HepG2 (cell line): ENCODE data around the gene BNIP1. TPM values are rescaled to one million over a fixed set of nuclear protein-coding genes. Genes with fewer than 3 reads are reported as not detected.

Experiments used
- ATAC-seq: fragments of 200-7000 bp; cut with Tn5 transposase; 3 replicates; pipeline ENCODE4 v1.9.1; 2020; ENCODE audit warnings: mild to moderate bottlenecking, moderate library complexity
- BruUV-seq: library from RNA; stranded (reverse); fragments of 400-500 nt; replicated peaks from 2 replicates; lab custom pipeline; 2021; lab: Mats Ljungman, UMichigan
- CTCF ChIA-PET: fragments of 300-600 bp; formaldehyde crosslinking; extraction: SDS; loops from one replicate; lab custom pipeline; 2021; ENCODE audit warnings: low total read pairs, inconsistent platforms, low intra/inter-chr PET ratio; lab: Yijun Ruan, JAX
- POLR2A ChIA-PET: fragments of 350-600 bp; sonication (Branson Sonifier 250); formaldehyde crosslinking; loops from one replicate; lab custom pipeline; 2020; ENCODE audit warnings: antibody characterized with exemption, inconsistent platforms; lab: Yijun Ruan, JAX
- DNase-seq: peaks from one replicate; pipeline ENCODE4 v3.0.0-alpha.2; 2015; ENCODE audit warnings: low spot score
- FAIRE-seq: peaks from 3 replicates; lab custom pipeline; 2011; peaks lifted over from hg19 to GRCh38; lab: Jason Lieb, UNC
- H2AFZ ChIP-seq: one replicate; pipeline ENCODE4 v1.6.1; 2011; ENCODE audit warnings: low read length, inconsistent platforms
- H3K27ac ChIP-seq: fragments of 300-600 bp; 3 replicates; pipeline ENCODE4 v1.8.0; 2011; ENCODE audit warnings: mixed run types, mild to moderate bottlenecking, mixed read lengths, low read length, inconsistent platforms; ENCODE audit not compliant: insufficient read depth; ENCODE audit errors: extremely low read length
- H3K27me3 ChIP-seq, 2 experiments: fragments of 200-600 bp in 1 of 2; 2 replicates in 1 of 2; 3 replicates in 1 of 2; pipeline versions ENCODE4 v1.6.0 to v1.8.0; 2011; ENCODE audit warnings: low read length in 2 of 2, mild to moderate bottlenecking in 2 of 2, moderate library complexity in 2 of 2, inconsistent platforms in 1 of 2; ENCODE audit not compliant: insufficient read depth in 2 of 2, control insufficient read depth in 1 of 2
- H3K36me3 ChIP-seq, 2 experiments: fragments of 200-600 bp in 1 of 2; replicated peaks in 1 of 2; 2 replicates in 1 of 2; 3 replicates in 1 of 2; pipeline versions ENCODE4 v1.5.1 to v1.8.0; 2011; ENCODE audit warnings: low read length in 2 of 2, inconsistent platforms in 1 of 2; ENCODE audit not compliant: insufficient read depth in 2 of 2, control insufficient read depth in 1 of 2
- H3K4me1 ChIP-seq: 2 replicates; pipeline ENCODE4 v1.5.1; 2012; ENCODE audit warnings: low read length, inconsistent platforms; ENCODE audit not compliant: insufficient read depth
- H3K4me2 ChIP-seq: 2 replicates; pipeline ENCODE4 v1.6.0; 2011; ENCODE audit warnings: low read depth, low read length, inconsistent platforms
- H3K4me3 ChIP-seq, 3 experiments: fragments of 200-600 bp in 1 of 3; sonication (generic), shearing (Covaris generic) in 1 of 3; replicated peaks in 1 of 3; 2 replicates each; pipeline ENCODE4 v1.5.1; 2011 to 2016; ENCODE audit warnings: low read length in 3 of 3, inconsistent platforms in 2 of 3, low read depth in 2 of 3, mild to moderate bottlenecking in 2 of 3, control low read depth in 1 of 3, mixed read lengths in 1 of 3; ENCODE audit not compliant: insufficient read depth in 1 of 3
- H3K79me2 ChIP-seq: one replicate; pipeline ENCODE4 v1.6.1; 2011; ENCODE audit warnings: low read length, inconsistent platforms; ENCODE audit not compliant: insufficient read depth
- H3K9ac ChIP-seq: 2 replicates; pipeline ENCODE4 v1.6.0; 2011; ENCODE audit warnings: mild to moderate bottlenecking, low read depth, low read length, inconsistent platforms; ENCODE audit not compliant: insufficient read depth
- H3K9me3 ChIP-seq: 2 replicates; pipeline ENCODE4 v1.5.1; 2012; ENCODE audit warnings: mild to moderate bottlenecking, low read length
- H4K20me1 ChIP-seq: 2 replicates; pipeline ENCODE4 v1.6.0; 2011; ENCODE audit warnings: inconsistent platforms, mild to moderate bottlenecking, low read length, moderate library complexity; ENCODE audit not compliant: insufficient read depth
- ARNT2 ChIP-seq: sonication (generic); formaldehyde crosslinking; IDR thresholded peaks from 2 replicates; pipeline ENCODE4 v1.8.0; 2022; ENCODE audit warnings: mild to moderate bottlenecking, low read depth, missing genetic modification reagents, moderate library complexity
- CHCHD3 ChIP-seq: sonication (generic); formaldehyde crosslinking; IDR thresholded peaks from 2 replicates; pipeline ENCODE4 v1.8.0; 2022; ENCODE audit warnings: mild to moderate bottlenecking, missing genetic modification reagents, moderate library complexity
- CREBL2 ChIP-seq: sonication (generic); formaldehyde crosslinking; IDR thresholded peaks from 2 replicates; pipeline ENCODE4 v1.8.1; 2023; ENCODE audit warnings: missing genetic modification reagents, mild to moderate bottlenecking, borderline replicate concordance
- NFIC ChIP-seq: IDR thresholded peaks from 2 replicates; pipeline ENCODE4 v1.6.1; 2012; ENCODE audit warnings: mild to moderate bottlenecking, low read length, inconsistent platforms
- RORA ChIP-seq: sonication (generic); formaldehyde crosslinking; IDR thresholded peaks from 2 replicates; pipeline ENCODE4 v1.5.0; 2020; ENCODE audit warnings: mild to moderate bottlenecking, missing genetic modification reagents, moderate library complexity
- THAP11 ChIP-seq: IDR thresholded peaks from 2 replicates; pipeline ENCODE4 v1.6.1; 2016; ENCODE audit warnings: missing biosample characterization, missing genetic modification reagents
- ZBTB38 ChIP-seq: sonication (generic); formaldehyde crosslinking; IDR thresholded peaks from 2 replicates; pipeline ENCODE4 v1.5.1; 2020; ENCODE audit warnings: mild to moderate bottlenecking, missing genetic modification reagents
- ZBTB43 ChIP-seq: sonication (generic); formaldehyde crosslinking; conservative IDR thresholded peaks from 2 replicates; pipeline ENCODE4 v1.4.0; 2020; ENCODE audit warnings: missing genetic modification reagents
- ZMYM2 ChIP-seq: sonication (generic); formaldehyde crosslinking; IDR thresholded peaks from 2 replicates; pipeline ENCODE4 v1.8.0; 2022; ENCODE audit warnings: mild to moderate bottlenecking, missing genetic modification reagents
- ZNF224 ChIP-seq: sonication (generic); formaldehyde crosslinking; IDR thresholded peaks from 2 replicates; pipeline ENCODE4 v1.5.0; 2020; ENCODE audit warnings: mild to moderate bottlenecking, missing genetic modification reagents
- ZNF232 ChIP-seq: sonication (generic); formaldehyde crosslinking; IDR thresholded peaks from 2 replicates; pipeline ENCODE4 v1.4.0; 2020; ENCODE audit warnings: missing genetic modification reagents, borderline replicate concordance
- ZNF282 ChIP-seq: fragments of 450-650 bp; IDR thresholded peaks from 2 replicates; pipeline ENCODE4 v1.6.1; 2018; ENCODE audit not compliant: partially characterized antibody
- ZNF337 ChIP-seq: sonication (generic); formaldehyde crosslinking; IDR thresholded peaks from 2 replicates; pipeline ENCODE4 v1.5.1; 2020; ENCODE audit warnings: missing genetic modification reagents, low read depth, mild to moderate bottlenecking, borderline replicate concordance
- ZNF362 ChIP-seq: sonication (generic); formaldehyde crosslinking; IDR thresholded peaks from 2 replicates; pipeline ENCODE4 v1.4.0; 2020; ENCODE audit warnings: missing genetic modification reagents, mild to moderate bottlenecking, borderline replicate concordance
- ZNF557 ChIP-seq: sonication (generic); formaldehyde crosslinking; IDR thresholded peaks from 2 replicates; pipeline ENCODE4 v1.4.0; 2020; ENCODE audit warnings: missing genetic modification reagents
- ZNF597 ChIP-seq: sonication (generic); formaldehyde crosslinking; IDR thresholded peaks from 2 replicates; pipeline ENCODE4 v1.5.0; 2020; ENCODE audit warnings: missing genetic modification reagents
- ZNF598 ChIP-seq: sonication (generic); formaldehyde crosslinking; IDR thresholded peaks from 2 replicates; pipeline ENCODE4 v1.5.1; 2020; ENCODE audit warnings: mild to moderate bottlenecking, missing genetic modification reagents, borderline replicate concordance
- ZNF773 ChIP-seq: sonication (generic); formaldehyde crosslinking; IDR thresholded peaks from 2 replicates; pipeline ENCODE4 v1.4.0; 2020; ENCODE audit warnings: missing genetic modification reagents, borderline replicate concordance
- ZNF784 ChIP-seq: sonication (generic); formaldehyde crosslinking; IDR thresholded peaks from 2 replicates; pipeline ENCODE4 v1.5.1; 2020; ENCODE audit warnings: missing genetic modification reagents, mild to moderate bottlenecking, borderline replicate concordance
- WGBS: methylation state at CpG from one replicate; pipeline ENCODE4 v1.1.6; 2017; ENCODE audit warnings: low lambda C conversion rate; 5-methylcytosine and 5-hydroxymethylcytosine counted together
- in situ Hi-C: cut with HindIII; loops from 2 replicates; pipeline ENCODE4 v1.10.0; 2017; ENCODE audit warnings: low pct_unique_long_range_greater_than_20kb; ENCODE audit not compliant: extremely low pct_ligation_motif_present
- intact Hi-C: fragments of 100-400 bp; cut with micrococcal nuclease; formaldehyde crosslinking; loops from one replicate; pipeline ENCODE4 v1.10.0; 2022; ENCODE audit not compliant: unreplicated experiment
- polyA plus RNA-seq, 8 experiments: library from polyadenylated mRNA; depleted of rRNA in 3 of 8; stranded (reverse) in 7 of 8; unstranded in 1 of 8; fragments of >200 nt; fragmentation: Illumina TruSeq in 4 of 8; extraction: Trizol in 4 of 8; gene quantifications; 2 replicates each; pipeline versions ENCODE4 v1.2.1 to v1.2.3, GENCODE V29; 2011 to 2016; ENCODE audit warnings: low read depth in 4 of 8, missing spikeins in 1 of 8, mixed read lengths in 1 of 8; ENCODE audit not compliant: insufficient read depth in 1 of 8
- total RNA-seq, 5 experiments: library from RNA; depleted of rRNA; stranded (reverse); fragments of >200 nt; fragmentation: Illumina TruSeq; extraction: Trizol; gene quantifications; 2 replicates each; pipeline ENCODE4 v1.2.3, GENCODE V29; 2016; ENCODE audit warnings: low read depth in 1 of 5

Gene BNIP1
- total and polyA plus RNA-seq, 2 of the 13 experiments (the other 11 are each of a cell fraction or from before 2014, with no cell fraction given) = 13.2 to 16.9 TPM

GRCh38 chr5:173204185-173204979, 60.1 kb downstream of the BNIP1 start (continued):
- TF ChIP-seq THAP11 (no peak), NFIC (no peak), ZNF597 (CRISPR knock-in tag) (no peak), RORA (CRISPR knock-in tag) (no peak)

- Histone ChIP-seq H4K20me1 (no peaks in the 10 kb centered on the region), H3K79me2 (no peaks in the 10 kb centered on the region), H3K4me1 (no peaks in the 10 kb centered on the region), H3K4me2 (no peak overlapping the region), H3K9me3 (no peaks in the 10 kb centered on the region), H3K36me3 (no peaks in the 10 kb centered on the region), H3K27ac (no peak overlapping the region), H3K9ac (no peak overlapping the region), H3K27me3 (peaks cover 2 to 26% of the 10 kb centered on the region in 2 experiments), H3K4me3 (no peak overlapping the region), H2AFZ (no peak overlapping the region)
- BruUV-seq = no TSS peak
- intact Hi-C loops = no loop called here
- WGBS = 46% methylated on average over 6 of the region's 6 CpGs
- in situ Hi-C loops = loop anchor here (10.0 kb wide), 1 partner anchor 501 kb away; no protein-coding TSS in a partner anchor
- ChIA-PET POLR2A (no interaction called here), CTCF (no interaction called here)
- no peak for DNase-seq
- FAIRE-seq = no peak
- ATAC-seq = no peak
- TF ChIP-seq ZBTB38 (CRISPR knock-in tag) (no peak), CREBL2 (no peak), ZMYM2 (CRISPR knock-in tag) (no peak), THAP11 (no peak), ZBTB43 (CRISPR knock-in tag) (no peak), ZNF282 (no peak), ZNF598 (CRISPR knock-in tag) (no peak), ZNF224 (CRISPR knock-in tag) (no peak), ARNT2 (CRISPR knock-in tag) (no peak), CHCHD3 (CRISPR knock-in tag) (no peak), ZNF362 (CRISPR knock-in tag) (no peak), ZNF557 (CRISPR knock-in tag) (no peak), ZNF773 (CRISPR knock-in tag) (no peak), ZNF784 (CRISPR knock-in tag) (no peak), ZNF337 (CRISPR knock-in tag) (no peak), ZNF232 (no peak)
These were observed 61.6 kb downstream of the BNIP1 start for GRCh38 chr5:173205916-173206315.
